HepG2 (cell line): Measurements from ENCODE around the gene PATL2. TPM values are rescaled to one million over a fixed set of nuclear protein-coding genes. Genes with fewer than 3 reads are reported as not detected.

ENCODE experiments used
- ADNP ChIP-seq: sonication (generic); formaldehyde crosslinking; IDR thresholded peaks from 2 replicates; pipeline ENCODE4 v1.4.0; 2020; ENCODE audit warnings: missing genetic modification reagents
- CAMTA2 ChIP-seq: sonication (generic); formaldehyde crosslinking; IDR thresholded peaks from 2 replicates; pipeline ENCODE4 v1.4.0; 2020; ENCODE audit warnings: mild to moderate bottlenecking, missing genetic modification reagents, borderline replicate concordance
- CC2D1A ChIP-seq: sonication (generic); formaldehyde crosslinking; IDR thresholded peaks from 2 replicates; pipeline ENCODE4 v1.8.1; 2023; ENCODE audit warnings: mild to moderate bottlenecking, missing genetic modification reagents
- CENPX ChIP-seq: sonication (generic); formaldehyde crosslinking; IDR thresholded peaks from 2 replicates; pipeline ENCODE4 v1.9.0; 2021; ENCODE audit warnings: mild to moderate bottlenecking, missing genetic modification reagents, moderate library complexity
- CSRNP1 ChIP-seq: sonication (generic); formaldehyde crosslinking; IDR thresholded peaks from 2 replicates; pipeline ENCODE4 v1.8.1; 2023; ENCODE audit warnings: mild to moderate bottlenecking, missing genetic modification reagents
- FOXP4 ChIP-seq: sonication (generic); formaldehyde crosslinking; IDR thresholded peaks from 2 replicates; pipeline ENCODE4 v1.4.0; 2020; ENCODE audit warnings: missing genetic modification reagents
- HINFP ChIP-seq: sonication (generic); formaldehyde crosslinking; IDR thresholded peaks from 2 replicates; pipeline ENCODE4 v1.4.0; 2020; ENCODE audit warnings: low read depth, mild to moderate bottlenecking, missing genetic modification reagents
- HMG20B ChIP-seq: conservative IDR thresholded peaks from 2 replicates; pipeline ENCODE4 v1.6.1; 2016; ENCODE audit warnings: missing genetic modification reagents, missing compliant biosample characterization
- HNRNPL ChIP-seq: fragments of 200-400 bp; formaldehyde crosslinking; IDR thresholded peaks from 2 replicates; pipeline ENCODE4 v1.6.1; 2017; ENCODE audit warnings: mild to moderate bottlenecking, low read depth, low read length
- JDP2 ChIP-seq: sonication (generic); formaldehyde crosslinking; IDR thresholded peaks from 2 replicates; pipeline ENCODE4 v1.8.1; 2022; ENCODE audit warnings: missing genetic modification reagents, borderline replicate concordance
- KAT8 ChIP-seq: IDR thresholded peaks from 2 replicates; pipeline ENCODE4 v1.6.1; 2016; ENCODE audit warnings: missing genetic modification reagents, missing compliant biosample characterization
- PTBP1 ChIP-seq: fragments of 200-400 bp; formaldehyde crosslinking; IDR thresholded peaks from 2 replicates; pipeline ENCODE4 v1.6.1; 2018; ENCODE audit warnings: low read length, low read depth; ENCODE audit not compliant: poor library complexity, severe bottlenecking
- RAD21 ChIP-seq: fragments of 450-650 bp; formaldehyde crosslinking; IDR thresholded peaks from 2 replicates; pipeline ENCODE4 v1.5.0; 2020; ENCODE audit warnings: mild to moderate bottlenecking
- ZBTB7B ChIP-seq: sonication (generic); formaldehyde crosslinking; IDR thresholded peaks from 2 replicates; pipeline ENCODE4 v1.4.0; 2020; ENCODE audit warnings: missing genetic modification reagents
- ZNF12 ChIP-seq: sonication (generic); formaldehyde crosslinking; IDR thresholded peaks from 2 replicates; pipeline ENCODE4 v1.5.0; 2020; ENCODE audit warnings: missing genetic modification reagents
- ZNF280D ChIP-seq: sonication (generic); formaldehyde crosslinking; IDR thresholded peaks from 2 replicates; pipeline ENCODE4 v1.5.1; 2020; ENCODE audit warnings: mild to moderate bottlenecking, missing genetic modification reagents
- ZNF382 ChIP-seq: sonication (generic); formaldehyde crosslinking; IDR thresholded peaks from 2 replicates; pipeline ENCODE4 v1.5.0; 2020; ENCODE audit warnings: missing genetic modification reagents, mild to moderate bottlenecking, borderline replicate concordance
- ZNF720 ChIP-seq: sonication (generic); formaldehyde crosslinking; IDR thresholded peaks from 2 replicates; pipeline ENCODE4 v1.4.0; 2020; ENCODE audit warnings: missing genetic modification reagents
- ZNF761 ChIP-seq: sonication (generic); formaldehyde crosslinking; conservative IDR thresholded peaks from 2 replicates; pipeline ENCODE4 v1.4.0; 2020; ENCODE audit warnings: mild to moderate bottlenecking, missing genetic modification reagents
- ZNF780A ChIP-seq: sonication (generic); formaldehyde crosslinking; IDR thresholded peaks from 2 replicates; pipeline ENCODE4 v1.8.0; 2022; ENCODE audit warnings: mild to moderate bottlenecking, missing genetic modification reagents, moderate library complexity
- ZSCAN9 ChIP-seq: IDR thresholded peaks from 2 replicates; pipeline ENCODE4 v1.6.1; 2016; ENCODE audit warnings: borderline replicate concordance
- polyA plus RNA-seq, 8 experiments: library from polyadenylated mRNA; depleted of rRNA in 3 of 8; stranded (reverse) in 7 of 8; unstranded in 1 of 8; fragments of >200 nt; fragmentation: Illumina TruSeq in 4 of 8; extraction: Trizol in 4 of 8; gene quantifications; 2 replicates each; pipeline versions ENCODE4 v1.2.1 to v1.2.3, GENCODE V29; 2011 to 2016; ENCODE audit warnings: low read depth in 4 of 8, missing spikeins in 1 of 8, mixed read lengths in 1 of 8; ENCODE audit not compliant: insufficient read depth in 1 of 8
- total RNA-seq, 5 experiments: library from RNA; depleted of rRNA; stranded (reverse); fragments of >200 nt; fragmentation: Illumina TruSeq; extraction: Trizol; gene quantifications; 2 replicates each; pipeline ENCODE4 v1.2.3, GENCODE V29; 2016; ENCODE audit warnings: low read depth in 1 of 5

PATL2 gene
- total and polyA plus RNA-seq, 2 of the 13 experiments (the other 11 are each of a cell fraction or from before 2014, with no cell fraction given), result 0.15 to 0.53 TPM

- TF ChIP-seq FOXP4 (CRISPR knock-in tag) (no peak; the same call in 1 of the 2 replicates), ZNF720 (no peak), ZSCAN9 (CRISPR knock-in tag) (no peak; the same call in 1 of the 2 replicates), ZNF761 (peak; percentile 65; the same call in 1 of the 2 replicates), ZNF12 (peak; percentile 69; the same call in 1 of the 2 replicates), HINFP (peak; percentile 58; the same call in 1 of the 2 replicates), CENPX (CRISPR knock-in tag) (no peak), ZNF382 (CRISPR knock-in tag) (no peak), ZNF280D (CRISPR knock-in tag) (0 out of 2 replicates have a peak, but pooled peaks have one; percentile 30), KAT8 (CRISPR knock-in tag) (peak; percentile 96), CAMTA2 (no peak), RAD21 (CRISPR knock-in tag) (peak; percentile 96), ZNF780A (CRISPR knock-in tag) (peak; percentile 74; the same call in 1 of the 2 replicates), ADNP (CRISPR knock-in tag) (no peak), HMG20B (CRISPR knock-in tag) (no peak), HNRNPL (0 out of 2 replicates have a peak, but pooled peaks have one; percentile 45), ZBTB7B (CRISPR knock-in tag) (peak; percentile 56; the same call in 1 of the 2 replicates), JDP2 (CRISPR knock-in tag) (0 out of 2 replicates have a peak, but pooled peaks have one; percentile 26), CSRNP1 (peak; percentile 80; the same call in 1 of the 2 replicates), CC2D1A (CRISPR knock-in tag) (0 out of 2 replicates have a peak, but pooled peaks have one; percentile 81), PTBP1 (peak; percentile 77)
Observed at GRCh38 chr15:44663410-44664308, 47.5 kb downstream of the PATL2 start, which contains the start of gene SPG11 (continued).
